ENCODE measurements around the gene KCND3.

KCND3 gene

DNA sequence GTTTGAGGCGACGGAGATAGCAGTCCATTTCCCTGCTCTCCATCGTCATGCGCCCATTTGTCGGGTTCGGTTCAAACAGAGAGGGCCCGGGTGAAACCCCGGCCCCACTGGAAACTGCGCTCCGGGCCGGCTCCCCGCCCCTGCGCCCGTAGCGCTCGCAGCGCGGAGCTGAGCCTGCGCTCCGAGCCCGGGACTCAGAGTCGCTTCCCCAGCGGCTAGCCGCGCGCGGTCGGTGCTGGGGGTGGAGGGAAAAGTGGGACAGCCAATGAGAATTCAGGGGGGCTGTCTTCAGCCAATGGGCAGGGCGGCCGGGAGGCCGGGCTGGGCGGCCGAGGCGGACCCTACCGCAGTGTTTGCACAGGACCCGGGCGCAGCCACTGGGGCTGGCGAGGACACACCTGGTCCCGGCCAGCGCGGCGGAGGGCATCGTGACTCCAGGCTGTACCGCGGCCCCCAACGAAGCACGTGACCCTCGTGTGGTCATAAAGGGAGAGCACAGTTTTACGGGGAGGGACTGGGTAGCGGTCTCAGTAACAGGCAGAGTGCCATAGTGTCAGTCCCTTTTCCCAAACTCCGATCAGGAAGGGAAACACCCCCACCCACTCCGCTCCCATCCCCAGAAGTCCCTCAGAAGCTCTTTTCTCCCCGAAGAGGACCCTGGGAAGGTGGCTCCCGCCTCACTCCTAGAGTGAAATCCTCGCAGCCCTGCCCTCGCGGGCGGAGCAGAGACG is 250.1 kb downstream of the KCND3 start, which contains the start of gene INKA2:
Gene INKA2, minus strand, starts transcription at position 202 of the 731 bp plus-strand sequence. Its CDS starts 153 bp downstream, at position 49.
- Histone ChIP-seq H3K9ac (ENCODE audit: low read depth, low read length, poor library complexity, severe bottlenecking) (peak within 1 kb of the TSS; percentile 90), H3K79me2 (ENCODE audit: insufficient read depth, low read length) (no peaks in the 10 kb centered on the region), H3K4me2 (ENCODE audit: low read depth, low read length, poor library complexity, severe bottlenecking) (peak within 1 kb of the TSS; percentile 94), H3K4me1 (ENCODE audit: insufficient read depth, low read length, poor library complexity, severe bottlenecking) (peaks cover 30% of the 10 kb centered on the region), H3K36me3 (ENCODE audit: insufficient read depth, low read length) (no peaks in the 10 kb centered on the region), H3K9me2 (replicated peaks; ENCODE audit: low read depth, low read length) (no peaks in the 10 kb centered on the region), H3K27me3 (ENCODE audit: insufficient read depth, low read length, poor library complexity, severe bottlenecking) (no peaks in the 10 kb centered on the region), H3K9me3 (ENCODE audit: insufficient read depth, low read depth, low read length) (no peaks in the 10 kb centered on the region), H4K20me1 (ENCODE audit: insufficient read depth, low read length, poor library complexity, severe bottlenecking) (no peaks in the 10 kb centered on the region), H2AFZ (ENCODE audit: low read length) (peak within 1 kb of the TSS; percentile 95), H3F3A (ENCODE audit: low read depth) (no peaks in the 10 kb centered on the region), H3K4me3 (ENCODE audit: low read length, poor library complexity, severe bottlenecking) (peak within 1 kb of the TSS; percentile 81)
- TF ChIP-seq EZH2phosphoT487 (IDR thresholded peaks at IDR 0.05; ENCODE audit: borderline replicate concordance) = no peak
- TF ChIP-seq, protein P1, sequence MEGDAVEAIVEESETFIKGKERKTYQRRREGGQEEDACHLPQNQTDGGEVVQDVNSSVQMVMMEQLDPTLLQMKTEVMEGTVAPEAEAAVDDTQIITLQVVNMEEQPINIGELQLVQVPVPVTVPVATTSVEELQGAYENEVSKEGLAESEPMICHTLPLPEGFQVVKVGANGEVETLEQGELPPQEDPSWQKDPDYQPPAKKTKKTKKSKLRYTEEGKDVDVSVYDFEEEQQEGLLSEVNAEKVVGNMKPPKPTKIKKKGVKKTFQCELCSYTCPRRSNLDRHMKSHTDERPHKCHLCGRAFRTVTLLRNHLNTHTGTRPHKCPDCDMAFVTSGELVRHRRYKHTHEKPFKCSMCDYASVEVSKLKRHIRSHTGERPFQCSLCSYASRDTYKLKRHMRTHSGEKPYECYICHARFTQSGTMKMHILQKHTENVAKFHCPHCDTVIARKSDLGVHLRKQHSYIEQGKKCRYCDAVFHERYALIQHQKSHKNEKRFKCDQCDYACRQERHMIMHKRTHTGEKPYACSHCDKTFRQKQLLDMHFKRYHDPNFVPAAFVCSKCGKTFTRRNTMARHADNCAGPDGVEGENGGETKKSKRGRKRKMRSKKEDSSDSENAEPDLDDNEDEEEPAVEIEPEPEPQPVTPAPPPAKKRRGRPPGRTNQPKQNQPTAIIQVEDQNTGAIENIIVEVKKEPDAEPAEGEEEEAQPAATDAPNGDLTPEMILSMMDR (conservative IDR thresholded peaks at IDR 0.05; ENCODE audit: low read length) = no peak

DNA sequence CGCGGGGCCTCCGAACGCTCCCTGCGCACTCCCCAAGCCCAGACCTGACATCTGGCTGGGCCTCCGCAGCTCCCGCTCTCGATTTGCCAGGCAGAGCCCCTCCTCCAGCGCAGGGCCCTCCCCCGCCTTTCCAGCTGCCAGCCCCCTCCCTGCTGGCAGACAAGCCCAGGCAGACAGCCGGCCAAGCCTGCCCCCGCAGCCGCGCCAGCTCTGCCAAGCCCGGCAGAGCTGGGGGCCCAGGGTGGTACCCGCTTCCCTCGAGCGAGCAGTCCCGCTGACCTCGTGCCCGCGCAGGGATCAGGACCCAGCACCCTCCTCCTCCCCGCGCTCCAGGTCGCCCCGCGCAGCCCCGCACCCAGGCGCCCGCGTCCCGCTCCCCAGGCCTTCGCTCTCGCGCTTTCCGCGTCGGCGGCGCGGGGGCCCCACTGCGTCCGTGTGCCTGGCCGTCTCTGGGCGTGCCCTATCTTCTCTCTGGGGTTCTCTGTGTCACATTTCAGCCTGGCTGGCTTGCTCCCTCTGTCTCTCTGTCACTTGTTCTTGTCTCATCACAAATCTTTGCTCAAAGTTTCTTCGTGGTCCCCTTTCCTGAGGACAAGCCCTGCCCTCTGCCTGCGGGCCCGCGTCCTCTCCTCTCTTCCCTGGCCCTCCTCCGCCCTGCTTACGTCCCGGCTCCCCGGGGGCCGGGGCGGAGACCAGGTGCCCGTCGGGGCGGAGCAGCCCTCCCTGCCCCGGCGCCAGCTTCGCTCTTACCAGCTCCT is 250.9 kb downstream of the KCND3 start:
- Histone ChIP-seq H3K9me2 (replicated peaks; ENCODE audit: low read depth, low read length) (no peaks in the 10 kb centered on the region), H3K27me3 (ENCODE audit: insufficient read depth, low read length, poor library complexity, severe bottlenecking) (no peaks in the 10 kb centered on the region), H2AFZ (ENCODE audit: low read length) (peak overlapping the region; percentile 95), H3K4me1 (ENCODE audit: insufficient read depth, low read length, poor library complexity, severe bottlenecking) (peaks cover 30% of the 10 kb centered on the region), H4K20me1 (ENCODE audit: insufficient read depth, low read length, poor library complexity, severe bottlenecking) (no peaks in the 10 kb centered on the region), H3K9me3 (ENCODE audit: insufficient read depth, low read depth, low read length) (no peaks in the 10 kb centered on the region), H3K4me3 (ENCODE audit: low read length, poor library complexity, severe bottlenecking) (peak overlapping the region; percentile 81), H3F3A (ENCODE audit: low read depth) (no peaks in the 10 kb centered on the region), H3K9ac (ENCODE audit: low read depth, low read length, poor library complexity, severe bottlenecking) (peak overlapping the region; percentile 90), H3K4me2 (ENCODE audit: low read depth, low read length, poor library complexity, severe bottlenecking) (peak overlapping the region; percentile 94), H3K79me2 (ENCODE audit: insufficient read depth, low read length) (no peaks in the 10 kb centered on the region), H3K36me3 (ENCODE audit: insufficient read depth, low read length) (no peaks in the 10 kb centered on the region)
- no peak for TF ChIP-seq EZH2phosphoT487 (IDR thresholded peaks at IDR 0.05; ENCODE audit: borderline replicate concordance)
- TF ChIP-seq, protein P1 (conservative IDR thresholded peaks at IDR 0.05; ENCODE audit: low read length) = no peak

DNA sequence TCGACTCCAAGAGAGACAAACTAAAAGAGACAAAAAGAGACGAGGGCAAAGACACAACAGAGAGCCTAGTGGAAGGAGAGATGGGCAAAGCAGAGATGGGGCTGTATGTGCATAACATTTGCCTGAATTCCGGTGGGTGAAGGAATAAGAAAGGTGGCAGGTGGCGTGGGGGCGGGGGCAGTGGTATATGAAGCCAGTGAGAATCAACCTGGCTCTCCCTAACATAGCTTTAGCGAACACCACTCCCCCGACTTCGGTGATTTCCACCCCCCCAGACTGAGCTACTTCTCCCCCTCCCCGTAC is 251.4 kb downstream of the KCND3 start:
- Histone ChIP-seq H3K9ac (ENCODE audit: low read depth, low read length, poor library complexity, severe bottlenecking) (peak overlapping the region; percentile 90), H3K4me2 (ENCODE audit: low read depth, low read length, poor library complexity, severe bottlenecking) (peak overlapping the region; percentile 94), H3K9me2 (replicated peaks; ENCODE audit: low read depth, low read length) (no peaks in the 10 kb centered on the region), H3K79me2 (ENCODE audit: insufficient read depth, low read length) (no peaks in the 10 kb centered on the region), H3K4me3 (ENCODE audit: low read length, poor library complexity, severe bottlenecking) (peak overlapping the region; percentile 81), H3K36me3 (ENCODE audit: insufficient read depth, low read length) (no peaks in the 10 kb centered on the region), H4K20me1 (ENCODE audit: insufficient read depth, low read length, poor library complexity, severe bottlenecking) (no peaks in the 10 kb centered on the region), H3F3A (ENCODE audit: low read depth) (no peaks in the 10 kb centered on the region), H3K4me1 (ENCODE audit: insufficient read depth, low read length, poor library complexity, severe bottlenecking) (peaks cover 30% of the 10 kb centered on the region), H3K9me3 (ENCODE audit: insufficient read depth, low read depth, low read length) (no peaks in the 10 kb centered on the region), H3K27me3 (ENCODE audit: insufficient read depth, low read length, poor library complexity, severe bottlenecking) (no peaks in the 10 kb centered on the region), H2AFZ (ENCODE audit: low read length) (peak overlapping the region; percentile 95)
- TF ChIP-seq, protein P1 (conservative IDR thresholded peaks at IDR 0.05; ENCODE audit: low read length) = no peak
- no peak for TF ChIP-seq EZH2phosphoT487 (IDR thresholded peaks at IDR 0.05; ENCODE audit: borderline replicate concordance)
